GM19193 (cell line): ENCODE measurements around the gene PPP4R4.

ENCODE experiments used
- POLR2A ChIP-seq: IDR thresholded peaks from 4 replicates; pipeline ENCODE4 v1.6.1; 2011; ENCODE audit not compliant: insufficient read depth, insufficient read length; ENCODE audit errors: extremely low read depth

The PPP4R4 gene, protein sequence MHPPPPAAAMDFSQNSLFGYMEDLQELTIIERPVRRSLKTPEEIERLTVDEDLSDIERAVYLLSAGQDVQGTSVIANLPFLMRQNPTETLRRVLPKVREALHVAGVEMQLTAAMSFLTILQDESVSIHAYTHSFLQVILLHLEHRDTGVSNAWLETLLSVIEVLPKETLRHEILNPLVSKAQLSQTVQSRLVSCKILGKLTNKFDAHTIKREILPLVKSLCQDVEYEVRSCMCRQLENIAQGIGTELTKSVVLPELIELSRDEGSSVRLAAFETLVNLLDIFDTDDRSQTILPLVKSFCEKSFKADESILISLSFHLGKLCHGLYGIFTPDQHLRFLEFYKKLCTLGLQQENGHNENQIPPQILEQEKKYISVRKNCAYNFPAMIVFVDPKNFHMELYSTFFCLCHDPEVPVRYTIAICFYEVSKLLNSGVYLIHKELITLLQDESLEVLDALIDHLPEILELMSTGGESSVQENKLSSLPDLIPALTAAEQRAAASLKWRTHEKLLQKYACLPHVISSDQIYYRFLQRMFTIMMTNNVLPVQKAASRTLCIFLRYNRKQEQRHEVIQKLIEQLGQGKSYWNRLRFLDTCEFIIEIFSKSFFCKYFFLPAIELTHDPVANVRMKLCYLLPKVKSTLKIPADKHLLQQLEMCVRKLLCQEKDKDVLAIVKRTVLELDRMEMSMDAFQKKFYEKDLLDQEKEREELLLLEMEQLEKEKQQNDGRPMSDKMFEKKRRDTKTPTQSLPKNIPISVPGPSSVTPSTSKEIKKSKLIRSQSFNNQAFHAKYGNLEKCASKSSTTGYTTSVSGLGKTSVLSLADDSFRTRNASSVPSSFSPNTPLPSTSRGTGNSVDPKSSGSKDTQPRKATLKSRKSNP

DNA sequence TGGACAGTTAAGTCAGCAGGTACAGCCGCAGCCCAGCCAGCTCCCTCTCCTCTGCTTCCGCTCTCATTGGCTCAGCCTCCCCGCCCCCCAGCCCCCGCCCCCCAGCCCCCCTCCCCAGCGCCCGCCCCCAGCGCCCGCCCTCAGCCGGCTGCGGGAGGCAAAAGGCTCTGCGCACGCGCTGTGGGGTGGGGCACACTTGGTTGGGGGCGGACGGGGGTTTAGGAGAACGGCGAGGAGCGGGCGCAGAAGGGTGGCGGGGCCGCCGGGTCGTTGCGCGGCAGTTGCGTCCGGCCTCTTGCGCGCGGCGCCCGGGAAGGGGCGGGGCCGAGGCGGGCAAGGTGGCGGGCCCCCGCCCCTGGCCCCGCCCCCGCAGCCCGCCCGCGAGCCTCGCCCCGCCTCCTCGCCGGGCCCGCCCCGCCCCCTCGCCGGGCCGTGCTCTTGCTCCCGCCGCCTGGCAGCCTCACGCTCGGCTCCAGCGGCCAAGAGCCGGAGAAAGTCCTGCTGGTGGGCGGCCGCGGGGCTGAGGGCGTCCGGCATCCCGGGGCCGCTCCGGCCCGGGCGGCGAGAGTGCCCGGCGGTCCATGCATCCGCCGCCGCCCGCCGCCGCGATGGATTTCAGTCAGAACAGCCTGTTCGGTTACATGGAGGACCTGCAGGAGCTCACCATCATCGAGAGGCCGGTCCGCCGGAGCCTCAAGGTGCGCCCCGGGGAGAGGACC is at the start of gene PPP4R4:
Gene PPP4R4, plus strand, starts transcription at position 438 of the 719 bp plus-strand sequence. Its CDS starts 144 bp downstream, at position 582.
- TF ChIP-seq POLR2A = no peak

DNA sequence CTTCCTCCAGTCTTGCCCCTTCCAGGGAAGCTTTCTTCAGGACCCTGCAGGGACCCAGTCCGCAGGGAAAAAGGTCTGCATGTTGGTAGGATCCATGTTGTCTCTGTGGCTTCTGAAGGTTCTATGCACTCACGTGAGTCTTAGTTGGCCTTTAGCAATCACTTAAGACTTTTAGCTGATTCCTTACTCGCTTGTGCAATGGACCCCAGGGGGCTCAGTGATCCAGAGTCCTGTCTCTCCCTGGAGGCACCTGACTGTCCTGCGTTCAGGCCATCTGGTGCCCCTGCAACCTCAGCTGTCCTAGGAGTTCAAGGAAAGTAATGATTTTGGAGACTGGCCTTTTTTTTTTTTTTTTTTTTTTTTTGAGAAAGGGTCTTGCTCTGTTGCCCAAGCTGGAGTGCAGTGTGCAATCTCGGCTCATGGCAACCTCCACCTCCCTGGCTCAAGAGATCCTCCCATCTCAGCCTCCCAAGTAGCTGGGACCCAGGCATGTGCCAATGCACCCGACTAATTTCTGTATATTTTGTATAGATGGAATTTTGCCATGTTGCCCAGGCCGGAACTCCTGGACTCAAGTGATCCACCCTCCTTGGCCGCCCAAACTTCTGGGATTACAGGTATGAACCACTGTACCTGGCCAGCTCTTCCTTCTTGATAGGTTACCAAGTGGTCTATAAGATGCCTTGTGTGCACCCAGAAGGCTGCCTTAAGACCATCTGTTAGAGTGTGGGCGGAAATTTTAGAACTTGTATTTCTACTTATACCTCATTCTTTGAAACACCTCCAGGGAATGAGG is 49.3 kb upstream of the PPP4R4 start:
- no peak for TF ChIP-seq POLR2A

DNA sequence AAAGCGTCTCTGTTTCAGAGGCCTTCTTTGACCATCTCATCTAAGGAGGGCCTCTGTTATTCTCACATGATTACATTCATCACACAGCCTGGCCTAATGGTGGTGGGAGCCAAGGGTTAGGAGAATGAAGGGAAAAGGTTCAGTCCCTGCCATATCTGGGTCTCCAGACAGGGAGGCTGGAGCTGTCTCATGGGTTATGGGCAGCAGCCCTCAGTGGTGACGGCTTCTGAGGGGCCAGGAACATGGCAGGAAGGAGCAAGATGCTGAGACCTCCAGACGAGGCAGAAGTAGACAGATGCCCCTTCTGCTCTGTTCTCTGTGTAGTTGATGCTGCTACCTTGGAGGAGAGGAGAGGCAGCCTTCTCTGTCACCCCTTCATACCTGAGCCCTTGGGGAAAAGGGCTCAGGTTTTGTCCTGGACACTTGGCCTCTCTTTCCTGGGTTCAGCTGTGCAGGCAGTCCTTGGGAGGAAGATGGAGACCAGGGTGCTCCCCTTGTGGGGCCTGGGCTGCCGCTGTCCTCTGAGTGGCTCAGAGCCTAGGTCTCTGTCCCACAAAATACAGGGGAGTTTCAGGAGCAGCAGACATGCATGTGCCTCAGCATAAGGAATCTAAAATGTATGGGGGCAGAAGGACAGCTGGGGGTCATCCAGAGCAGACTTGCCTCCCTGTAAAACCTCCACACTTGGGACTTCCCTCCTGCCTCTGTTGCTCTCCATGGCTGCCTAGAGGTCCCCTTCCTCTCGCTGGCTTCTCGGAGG is 48.3 kb upstream of the PPP4R4 start:
- TF ChIP-seq POLR2A = no peak

DNA sequence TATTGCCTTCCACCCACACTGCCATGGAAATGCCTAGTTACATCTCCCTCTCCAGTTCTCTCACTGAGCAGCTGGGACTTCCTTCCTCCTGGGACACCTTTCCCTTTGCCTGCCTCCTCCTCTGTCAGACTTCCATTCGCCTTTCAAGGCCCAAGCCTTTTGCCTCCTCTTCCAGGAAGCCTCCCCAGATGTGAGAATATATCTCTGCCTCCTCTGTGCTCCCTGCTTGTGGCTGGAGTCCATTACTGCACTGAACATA is 47.8 kb upstream of the PPP4R4 start:
- no peak for TF ChIP-seq POLR2A

DNA sequence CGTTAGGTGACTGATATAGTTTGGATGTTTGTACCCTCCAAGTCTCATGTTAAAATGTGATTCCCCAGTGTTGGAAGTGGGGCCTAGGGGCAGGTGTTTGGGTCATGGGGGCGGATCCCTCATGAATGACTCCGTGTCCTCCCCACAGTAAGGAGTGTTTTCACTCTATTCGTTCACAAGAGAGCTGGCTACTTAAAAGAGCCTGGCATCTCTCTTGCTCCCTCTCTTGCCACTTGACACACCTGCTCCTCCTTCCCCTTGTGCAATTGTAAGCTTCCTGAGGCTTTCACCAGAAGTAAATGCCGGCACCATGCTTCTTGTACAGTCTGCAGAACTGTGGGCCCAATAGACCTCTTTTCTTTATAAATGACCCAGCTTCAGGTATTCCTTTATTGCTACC is 47.3 kb upstream of the PPP4R4 start:
- TF ChIP-seq POLR2A = no peak

DNA sequence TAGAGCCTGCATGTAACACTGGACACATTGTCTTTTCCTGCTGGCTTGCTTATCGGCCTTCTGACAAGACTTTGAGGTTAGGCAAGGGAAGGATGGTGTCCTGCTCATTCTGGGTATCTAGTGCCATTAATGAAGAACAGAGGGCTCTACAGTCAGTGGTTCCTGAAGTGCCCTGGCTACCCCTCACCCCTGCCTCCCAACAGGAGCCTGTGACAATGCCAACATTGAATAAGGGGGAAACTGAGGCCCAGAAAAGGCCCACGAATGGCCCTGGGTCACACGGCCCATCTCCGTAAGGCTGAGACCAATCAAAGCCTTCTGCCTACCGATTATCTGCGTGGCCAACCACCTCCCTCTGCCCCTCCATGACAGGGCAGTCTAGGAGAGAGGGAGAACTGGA is 46.8 kb upstream of the PPP4R4 start:
- no peak for TF ChIP-seq POLR2A

DNA sequence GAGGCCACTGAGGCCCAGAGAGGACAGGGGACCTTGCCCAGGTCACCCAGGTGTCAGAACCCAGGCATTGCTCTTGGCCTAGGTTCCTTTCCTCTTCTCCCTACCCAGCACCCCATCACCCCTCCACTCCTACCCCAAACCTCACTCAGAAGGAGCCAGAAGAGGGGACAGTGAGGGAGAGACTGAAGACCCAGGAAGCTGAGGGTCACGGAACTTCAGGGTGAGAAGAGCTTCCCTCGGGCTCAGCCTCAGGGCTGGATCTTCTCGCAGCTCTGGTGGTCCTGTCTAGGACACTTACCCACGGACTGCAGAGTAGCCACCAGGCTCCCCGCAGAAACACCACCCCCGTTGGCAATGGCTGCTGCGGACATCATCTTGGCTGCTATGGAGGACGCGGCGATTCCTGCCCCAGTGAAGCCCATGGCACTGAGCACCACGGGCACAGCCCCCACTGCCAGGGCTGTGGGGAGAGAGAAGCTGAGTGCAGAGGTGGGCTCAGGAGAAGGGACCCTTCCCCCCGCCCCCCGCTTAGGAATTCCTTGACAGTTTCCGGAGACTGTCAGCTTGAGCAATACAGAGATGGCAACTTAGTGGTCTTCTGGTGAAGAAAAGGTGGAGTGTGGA is 45.8 kb upstream of the PPP4R4 start:
- TF ChIP-seq POLR2A = no peak

DNA sequence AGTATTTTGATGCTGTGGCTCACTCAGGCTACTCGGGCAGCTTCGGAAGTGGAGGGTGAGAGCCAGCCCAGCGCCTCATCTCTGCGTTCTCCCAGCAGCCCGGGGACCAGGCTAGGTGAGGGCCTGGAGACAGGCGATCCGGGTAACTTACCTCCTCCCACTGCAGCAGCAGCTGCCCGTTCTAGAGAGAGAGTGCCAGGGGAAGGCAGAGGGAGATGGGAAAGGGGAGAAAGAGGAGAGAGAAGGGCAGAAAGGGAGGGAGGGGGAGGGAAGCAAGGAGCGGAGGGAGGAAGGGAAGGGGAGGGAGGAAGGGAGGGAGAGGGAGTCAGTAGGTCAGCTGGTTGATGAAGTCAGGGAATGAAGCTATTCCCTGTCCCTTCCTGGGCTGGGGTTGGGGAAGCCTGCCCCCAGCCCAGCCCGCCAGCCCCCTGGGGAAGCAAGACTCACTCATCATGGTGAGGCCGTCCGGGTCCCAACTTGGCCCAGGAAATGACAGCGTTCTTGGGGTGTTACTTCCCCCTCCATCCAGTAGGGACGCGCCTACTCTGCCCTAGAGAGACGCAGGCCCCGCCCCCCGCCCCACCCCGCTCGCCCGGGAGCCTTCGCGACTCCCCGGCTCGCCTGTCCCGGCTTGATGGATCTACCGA is 44.9 kb upstream of the PPP4R4 start, which contains the start of gene IFI27L2:
Gene IFI27L2, minus strand, starts transcription at position 494 of the 647 bp plus-strand sequence. Its CDS starts 40 bp downstream, at position 454.
- TF ChIP-seq POLR2A = peak; percentile 68

DNA sequence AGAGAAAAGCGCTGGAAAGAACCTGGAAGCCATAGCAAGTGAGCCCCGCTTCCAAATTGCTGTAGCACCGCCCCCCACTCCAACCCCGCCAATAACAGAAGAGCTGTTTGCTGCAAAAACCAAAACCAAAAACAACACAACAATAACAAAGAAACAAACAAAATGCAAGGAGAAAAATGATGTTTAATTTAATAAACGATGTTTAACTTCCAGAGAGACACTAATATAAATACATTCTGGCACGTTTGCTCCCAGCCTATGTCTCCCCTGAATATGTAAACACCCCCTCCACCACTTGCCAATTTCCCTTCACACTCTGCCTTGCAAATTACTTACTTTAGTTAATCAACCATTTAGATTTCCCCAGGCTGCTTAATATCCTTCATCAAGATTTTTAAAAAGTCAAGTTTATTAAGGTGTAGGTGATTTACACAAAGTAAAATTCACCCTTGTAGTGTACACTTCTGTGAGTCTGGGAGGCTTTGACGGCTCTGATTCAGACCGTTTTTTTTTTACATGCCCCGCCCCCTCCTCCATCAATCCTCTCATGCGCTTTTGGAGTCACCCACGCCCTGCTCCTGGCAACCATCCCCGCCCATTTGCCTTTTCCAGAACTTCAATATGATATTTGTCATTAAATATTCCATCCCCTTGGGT is 44.2 kb upstream of the PPP4R4 start:
- TF ChIP-seq POLR2A = no peak

DNA sequence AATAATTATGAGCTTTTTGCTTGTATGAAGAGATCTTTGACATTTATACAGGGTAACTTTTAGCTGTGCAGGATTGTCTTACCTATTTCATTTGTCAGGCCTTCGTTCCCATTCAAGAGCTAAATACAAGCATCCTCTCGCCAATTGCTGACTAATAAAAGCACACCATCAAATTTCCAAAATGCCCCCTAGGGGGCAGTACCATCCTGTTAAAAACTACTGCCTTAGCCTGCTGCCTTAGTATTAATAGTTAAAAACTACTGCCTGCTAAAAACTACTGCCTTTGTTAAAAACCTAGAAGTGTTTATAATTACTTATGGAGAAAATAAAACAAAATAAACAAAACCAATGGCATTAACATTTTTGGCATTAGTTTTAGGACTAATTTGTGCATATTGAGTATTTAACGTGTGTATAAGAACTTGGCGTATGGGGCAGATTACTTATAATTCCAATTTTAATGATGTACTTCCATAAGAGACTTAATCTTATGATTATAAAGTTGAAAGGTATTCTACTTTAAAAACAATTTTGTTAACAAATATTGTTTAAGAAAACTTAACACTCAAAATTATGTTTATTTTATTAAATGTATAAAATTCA is 41.7 kb upstream of the PPP4R4 start:
- TF ChIP-seq POLR2A = no peak

DNA sequence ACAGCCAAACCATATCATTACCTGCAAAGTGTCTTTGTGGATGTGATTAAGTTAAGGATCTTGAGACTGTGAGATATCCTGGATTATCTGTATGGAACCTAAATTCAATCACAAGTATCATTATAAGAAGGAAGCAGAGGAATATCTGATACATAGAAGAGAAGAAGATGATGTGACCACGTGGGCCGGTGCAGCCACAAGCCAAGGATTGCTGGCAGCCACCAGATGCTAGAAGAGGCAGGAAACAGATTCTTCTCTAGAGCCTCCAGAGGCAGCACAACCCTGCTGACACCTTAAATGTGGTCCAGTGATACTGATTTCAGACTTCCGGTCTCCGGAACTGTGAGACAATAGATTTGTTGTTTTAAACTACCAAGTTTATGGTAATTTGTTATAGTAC is 38.6 kb upstream of the PPP4R4 start:
- TF ChIP-seq POLR2A = no peak
